ENCODE measurements around the gene C1orf226. TPM values are rescaled to one million over a fixed set of nuclear protein-coding genes. Genes with fewer than 3 reads are reported as not detected.
A peak's percentile ranks its signal among the peaks of the same experiment; 100 is the strongest.
"Not testable (repeated sequence)": the region's sequence is repeated elsewhere in the genome, so short reads cannot be mapped to it uniquely, and the experiment has no call there.

The C1orf226 gene
- total RNA-seq, 1 experiment from 2014 or later = 0.56 TPM

- DNase-seq (ENCODE audit: low spot score) = no peak
Observed at GRCh38 chr1:162405800-162406199, 24.3 kb downstream of the C1orf226 start.

- no peak for DNase-seq (ENCODE audit: low spot score)
Observed at GRCh38 chr1:162406811-162407210, 25.3 kb downstream of the C1orf226 start.

- DNase-seq (ENCODE audit: low spot score) = no peak
Observed at GRCh38 chr1:162407539-162407938, 26.0 kb downstream of the C1orf226 start.

GRCh38 chr1:162412002-162412401 is 30.5 kb downstream of the C1orf226 start, which contains the start of gene SH2D1B:
TSS of gene SH2D1B (minus strand) at chr1:162412136. CDS start at chr1:162412016, 120 bp downstream.
- peak; percentile 24 for DNase-seq (ENCODE audit: low spot score)

GRCh38 chr1:162416215-162416614 is 34.7 kb downstream of the C1orf226 start:
- DNase-seq (ENCODE audit: low spot score) = no peak

GRCh38 chr1:162416909-162417308 is 35.4 kb downstream of the C1orf226 start:
- DNase-seq (ENCODE audit: low spot score) = no peak

GRCh38 chr1:162417650-162418049 is 36.1 kb downstream of the C1orf226 start:
- no peak for DNase-seq (ENCODE audit: low spot score)

- not testable (repeated sequence) for DNase-seq (ENCODE audit: low spot score)
Observed at GRCh38 chr1:162418584-162418983, 37.1 kb downstream of the C1orf226 start.

GRCh38 chr1:162419450-162419931 is 38.0 kb downstream of the C1orf226 start:
- not testable (repeated sequence) for DNase-seq (ENCODE audit: low spot score)

GRCh38 chr1:162420120-162420519 is 38.6 kb downstream of the C1orf226 start:
- no peak for DNase-seq (ENCODE audit: low spot score)

- DNase-seq (ENCODE audit: low spot score) = peak; percentile 26
Observed at GRCh38 chr1:162421258-162422164, 40.0 kb downstream of the C1orf226 start.

GRCh38 chr1:162422662-162423375 is 41.3 kb downstream of the C1orf226 start:
- DNase-seq (ENCODE audit: low spot score) = no peak

GRCh38 chr1:162430583-162430982 is 49.1 kb downstream of the C1orf226 start:
- no peak for DNase-seq (ENCODE audit: low spot score)

- DNase-seq (ENCODE audit: low spot score) = not testable (repeated sequence)
Observed at GRCh38 chr1:162432977-162433713, 51.6 kb downstream of the C1orf226 start.

Other genes with a start within 250 kb of the C1orf226 start
- not detected in 2 replicates for gene SPATA46, start 4.9 kb upstream of the C1orf226 start, total RNA-seq (2014; rRNA removed; shearing (Covaris generic))
- gene SH2D1B, start 30.4 kb downstream of the C1orf226 start, total RNA-seq (2014; rRNA removed; shearing (Covaris generic)) = 0.06 TPM in 1 of 2 replicates, not detected in the other
- gene UHMK1, start 116.1 kb downstream of the C1orf226 start, total RNA-seq (2014; rRNA removed; shearing (Covaris generic)) = 44.4 and 52.3 TPM in 2 replicates
- gene UAP1, start 180.0 kb downstream of the C1orf226 start, total RNA-seq (2014; rRNA removed; shearing (Covaris generic)) = 40.8 and 49.6 TPM in 2 replicates